Spinal cord (tissue), 10 donors: ENCODE results near the gene ANKRD2. TPM values are rescaled to one million over a fixed set of nuclear protein-coding genes. Genes with fewer than 3 reads are reported as not detected.

Experiments used
- DNase-seq, 6 donors: peaks; one replicate each; pipeline versions ENCODE4 v3.0.0 to v3.0.0-alpha.2; 2013 to 2015; ENCODE audit warnings: low spot score in 6 of 6, low read depth in 4 of 6
- H3K27ac ChIP-seq: one replicate; pipeline ENCODE4 v1.5.1; 2013; ENCODE audit warnings: low read depth, low read length, control low read depth
- H3K27me3 ChIP-seq: one replicate; pipeline ENCODE4 v1.6.1; 2013; ENCODE audit warnings: low read length; ENCODE audit not compliant: control insufficient read depth, insufficient read depth
- H3K36me3 ChIP-seq: one replicate; pipeline ENCODE4 v1.6.1; 2013; ENCODE audit warnings: low read length; ENCODE audit not compliant: control insufficient read depth, insufficient read depth
- H3K4me1 ChIP-seq: one replicate; pipeline ENCODE4 v1.6.1; 2013; ENCODE audit warnings: low read length; ENCODE audit not compliant: control insufficient read depth, insufficient read depth
- H3K4me3 ChIP-seq: one replicate; pipeline ENCODE4 v1.5.1; 2013; ENCODE audit warnings: low read depth, low read length, control low read depth
- H3K9me3 ChIP-seq: one replicate; pipeline ENCODE4 v1.6.1; 2013; ENCODE audit warnings: low read length; ENCODE audit not compliant: control insufficient read depth, insufficient read depth
- WGBS: methylation state at CpG from one replicate; pipeline ENCODE4 v1.1.5; 2013; ENCODE audit warnings: missing lambda C conversion rate; ENCODE audit not compliant: insufficient coverage; 5-methylcytosine and 5-hydroxymethylcytosine counted together
- polyA plus RNA-seq, 2 donors: library from polyadenylated mRNA; unstranded; fragments of 120-200 nt; gene quantifications; one replicate each; pipeline ENCODE4 v1.2.1, GENCODE V29; 2013; ENCODE audit not compliant: insufficient read length in 2 of 2
- total RNA-seq, 2 donors: library from RNA; depleted of rRNA in 1 of 2; stranded (reverse); fragments of 120-200 nt in 1 of 2; fragments of >200 nt in 1 of 2; gene quantifications; one replicate each; pipeline versions ENCODE4 v1.2.3 to v1.2.4, GENCODE V29; 2013 to 2014
- donor health status: healthy.

ANKRD2 gene
- total and polyA plus RNA-seq, 4 donors: 0.44 to 1.4 (median 0.80) TPM

- H3K4me3 ChIP-seq: no peak overlapping the region
- DNase-seq: peak in 3 of 6 donors; percentile 26 to 73 (median 35)
- WGBS: 53% methylated on average over 2 of the region's 5 CpGs
- no peaks in the 10 kb centered on the region for H3K9me3 ChIP-seq
- H3K27me3 ChIP-seq: no peaks in the 10 kb centered on the region
- peak overlapping the region; percentile 57 for H3K27ac ChIP-seq
- peaks cover 9% of the 10 kb centered on the region for H3K36me3 ChIP-seq
- peaks cover 11% of the 10 kb centered on the region for H3K4me1 ChIP-seq
Observed at GRCh38 chr10:97607095-97607636, 34.6 kb downstream of the ANKRD2 start.

DNA sequence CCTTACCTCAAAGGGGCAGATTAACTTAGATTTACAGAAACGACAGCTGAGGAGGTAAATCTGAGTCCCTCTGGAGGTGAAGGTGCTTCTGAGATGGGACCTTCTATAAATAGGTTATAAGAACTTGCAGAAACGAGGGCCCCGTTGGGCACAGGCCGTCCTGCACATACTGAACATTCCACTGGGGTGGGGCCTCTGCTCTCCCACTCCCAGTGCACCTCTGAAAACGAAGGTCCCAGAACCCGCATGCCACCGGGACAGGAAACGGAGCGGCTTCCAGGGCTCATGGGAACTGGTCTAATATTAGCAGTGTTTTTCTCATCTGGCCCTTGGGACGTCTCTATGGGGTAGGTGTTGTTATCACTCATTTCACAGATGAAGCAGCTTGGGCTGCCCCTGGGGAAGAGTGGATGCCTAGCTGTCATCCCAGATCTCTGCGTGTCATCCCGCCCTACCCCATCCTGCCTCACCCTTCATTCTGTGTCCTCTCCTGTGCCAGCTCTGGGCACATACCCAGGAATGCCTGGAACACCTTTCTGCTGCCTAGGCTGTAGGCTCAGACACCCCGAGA lies 36.5 kb downstream of the ANKRD2 start:
- no peak overlapping the region for H3K4me3 ChIP-seq
- H3K4me1 ChIP-seq: peaks cover 5% of the 10 kb centered on the region
- 84% methylated on average over 10 of the region's 13 CpGs for whole genome bisulfite sequencing
- DNase-seq: no peak
- no peak overlapping the region for H3K27ac ChIP-seq
- no peaks in the 10 kb centered on the region for H3K9me3 ChIP-seq
- H3K36me3 ChIP-seq: peaks cover 9% of the 10 kb centered on the region
- H3K27me3 ChIP-seq: no peaks in the 10 kb centered on the region

GRCh38 chr10:97611473-97611872 lies 38.9 kb downstream of the ANKRD2 start:
- 89% methylated on average over 10 of the region's 12 CpGs for WGBS
- DNase-seq: no peak

GRCh38 chr10:97612386-97612785 lies 39.8 kb downstream of the ANKRD2 start:
- no CpG with 5 or more reads among the region's 2 CpGs for WGBS
- peak in 2 of 6 donors; percentile 28 to 43 for DNase-seq
- no peaks in the 10 kb centered on the region for H3K9me3 ChIP-seq
- H3K27me3 ChIP-seq: no peaks in the 10 kb centered on the region
- peaks cover 19% of the 10 kb centered on the region for H3K36me3 ChIP-seq
- no peak overlapping the region for H3K27ac ChIP-seq
- H3K4me1 ChIP-seq: no peaks in the 10 kb centered on the region
- H3K4me3 ChIP-seq: no peak overlapping the region

More at GRCh38 chr10:97611473-97611872, 38.9 kb downstream of the ANKRD2 start:
- H3K36me3 ChIP-seq: peaks cover 19% of the 10 kb centered on the region
- H3K4me1 ChIP-seq: peaks cover 5% of the 10 kb centered on the region
- H3K9me3 ChIP-seq: no peaks in the 10 kb centered on the region
- no peaks in the 10 kb centered on the region for H3K27me3 ChIP-seq
- H3K4me3 ChIP-seq: no peak overlapping the region
- no peak overlapping the region for H3K27ac ChIP-seq

GRCh38 chr10:97618285-97618684 lies 45.7 kb downstream of the ANKRD2 start:
- WGBS: 100% methylated on average over 1 of the region's 4 CpGs
- Histone ChIP-seq H3K4me3 (no peak overlapping the region), H3K4me1 (no peaks in the 10 kb centered on the region)

GRCh38 chr10:97618733-97619132 lies 46.2 kb downstream of the ANKRD2 start:
- no peak for DNase-seq
- no peaks in the 10 kb centered on the region for H3K9me3 ChIP-seq
- peaks cover 18% of the 10 kb centered on the region for H3K36me3 ChIP-seq
- 100% methylated on average over 2 of the region's 4 CpGs for WGBS
- no peaks in the 10 kb centered on the region for H3K27me3 ChIP-seq
- no peak overlapping the region for H3K27ac ChIP-seq
- no peaks in the 10 kb centered on the region for H3K4me1 ChIP-seq
- H3K4me3 ChIP-seq: no peak overlapping the region

More at GRCh38 chr10:97618285-97618684, 45.7 kb downstream of the ANKRD2 start:
- Histone ChIP-seq H3K27me3 (no peaks in the 10 kb centered on the region), H3K9me3 (no peaks in the 10 kb centered on the region), H3K36me3 (peaks cover 18% of the 10 kb centered on the region), H3K27ac (no peak overlapping the region)
- no peak for DNase-seq

DNA sequence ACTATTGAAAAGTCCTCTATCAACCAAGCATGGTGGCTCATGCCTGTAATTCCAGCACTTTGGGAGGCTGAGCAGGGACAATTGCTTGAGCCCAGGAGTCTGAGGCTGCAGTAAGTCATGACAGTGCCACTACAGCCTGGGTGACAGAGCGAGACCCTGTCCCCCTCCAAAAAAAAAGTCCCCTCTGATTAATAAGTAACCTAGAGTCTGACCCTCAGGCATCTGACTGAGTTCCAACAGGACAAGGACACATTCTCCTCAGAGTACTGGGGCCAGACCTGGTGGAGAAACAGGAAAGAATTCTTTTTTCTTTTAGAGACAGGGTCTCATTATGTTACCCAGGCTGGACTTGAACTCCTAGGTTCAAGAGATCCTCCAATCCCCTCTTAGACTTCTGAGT lies 50.7 kb downstream of the ANKRD2 start:
- Histone ChIP-seq H3K27me3 (no peaks in the 10 kb centered on the region), H3K27ac (no peak overlapping the region), H3K4me3 (no peak overlapping the region), H3K9me3 (no peaks in the 10 kb centered on the region), H3K4me1 (no peaks in the 10 kb centered on the region), H3K36me3 (peaks cover 6% of the 10 kb centered on the region)
- no CpG with 5 or more reads among the region's 1 CpG for WGBS
- no peak for DNase-seq

DNA sequence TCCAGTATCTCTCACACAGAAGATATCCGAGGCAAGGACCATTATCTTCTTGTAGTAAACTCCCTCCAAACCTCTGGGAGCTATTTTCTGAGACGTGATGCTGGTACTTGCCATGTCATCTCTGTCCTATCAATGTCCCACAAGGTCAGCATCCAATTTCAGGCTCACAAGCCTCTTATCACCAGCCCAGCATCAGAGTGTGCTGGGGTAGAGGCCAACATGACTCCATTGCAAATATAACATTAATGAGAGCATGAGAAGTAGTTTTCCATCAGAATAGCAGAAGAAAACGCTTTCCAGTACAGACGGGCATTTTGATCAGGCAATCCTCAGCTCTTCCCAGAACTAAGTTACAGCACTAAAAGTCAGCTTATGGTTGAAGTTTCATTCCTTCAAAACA lies 55.2 kb downstream of the ANKRD2 start:
- no peaks in the 10 kb centered on the region for H3K27me3 ChIP-seq
- no peaks in the 10 kb centered on the region for H3K9me3 ChIP-seq
- H3K4me1 ChIP-seq: peaks cover 5% of the 10 kb centered on the region
- WGBS: 73% methylated on average over 3 of the region's 4 CpGs
- DNase-seq: no peak
- no peak overlapping the region for H3K4me3 ChIP-seq
- H3K36me3 ChIP-seq: peaks cover 4% of the 10 kb centered on the region
- H3K27ac ChIP-seq: no peak overlapping the region

DNA sequence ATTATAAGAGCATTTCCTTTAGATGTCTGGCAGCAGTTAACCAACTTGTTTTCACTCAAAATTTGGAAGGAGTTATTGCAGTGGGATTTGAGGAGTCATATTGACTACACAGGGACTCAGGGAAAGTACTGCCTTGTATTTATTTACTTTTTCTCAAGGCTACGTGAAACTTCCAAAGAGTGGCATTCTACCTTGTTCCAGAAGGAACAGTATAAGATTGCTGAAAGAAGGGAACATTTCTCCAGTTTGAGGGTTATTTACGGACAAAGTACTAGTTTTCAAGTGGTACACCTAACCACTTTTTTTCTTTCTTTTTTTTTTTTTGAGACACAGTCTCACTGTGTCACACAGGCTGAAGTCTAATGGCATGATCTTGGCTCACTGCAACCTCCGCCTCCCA lies 55.6 kb downstream of the ANKRD2 start:
- Histone ChIP-seq H3K4me1 (peaks cover 5% of the 10 kb centered on the region), H3K9me3 (no peaks in the 10 kb centered on the region), H3K4me3 (no peak overlapping the region), H3K27ac (no peak overlapping the region), H3K27me3 (no peaks in the 10 kb centered on the region), H3K36me3 (peaks cover 4% of the 10 kb centered on the region)
- 100% methylated on average over 1 of the region's 3 CpGs for WGBS
- DNase-seq: no peak

DNA sequence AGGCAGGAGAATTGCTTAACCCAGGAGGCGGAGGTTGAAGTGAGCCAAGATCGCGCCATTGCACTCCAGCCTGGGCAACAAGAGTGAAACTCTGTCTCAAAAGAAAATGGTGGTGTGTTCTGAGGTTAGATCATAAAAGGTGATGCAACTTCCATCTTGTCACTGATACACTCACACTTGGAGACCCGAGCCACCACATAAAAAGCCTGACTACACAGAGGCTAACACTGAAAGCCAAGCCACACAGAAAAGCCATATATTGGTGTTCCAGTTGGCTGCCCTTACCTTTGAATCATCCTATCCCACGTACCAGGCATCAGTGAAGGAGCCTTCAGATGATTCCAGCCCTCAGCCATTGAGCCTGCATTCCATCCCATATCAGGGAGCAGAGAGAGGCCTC lies 56.7 kb downstream of the ANKRD2 start:
- Histone ChIP-seq H3K36me3 (peaks cover 4% of the 10 kb centered on the region), H3K4me3 (no peak overlapping the region), H3K27me3 (no peaks in the 10 kb centered on the region), H3K4me1 (peaks cover 12% of the 10 kb centered on the region), H3K9me3 (no peaks in the 10 kb centered on the region), H3K27ac (no peak overlapping the region)
- WGBS: 96% methylated on average over 5 of the region's 5 CpGs
- no peak for DNase-seq
